K562 (cell line): ENCODE data around the gene FGD6. TPM values are rescaled to one million over a fixed set of nuclear protein-coding genes. Genes with fewer than 3 reads are reported as not detected.
A peak's percentile ranks its signal among the peaks of the same experiment; 100 is the strongest.

ENCODE experiments used
- ATAC-seq: fragments of 200-7000 bp; cut with Tn5 transposase; 3 replicates; pipeline ENCODE4 v1.9.1; 2020; ENCODE audit warnings: moderate library complexity
- BruUV-seq: library from RNA; stranded (reverse); fragments of 400-500 nt; replicated peaks from 2 replicates; lab custom pipeline; 2021; lab: Mats Ljungman, UMichigan
- CTCF ChIA-PET: fragments of 300-600 bp; formaldehyde crosslinking; extraction: SDS; loops from one replicate; lab custom pipeline; 2021; ENCODE audit warnings: low intra/inter-chr PET ratio; lab: Yijun Ruan, JAX
- POLR2A ChIA-PET: fragments of 300-600, 350-650 bp; sonication (Branson Sonifier 250); formaldehyde crosslinking; extraction: SDS; loops from one replicate; lab custom pipeline; 2021; ENCODE audit warnings: antibody characterized with exemption, inconsistent platforms; lab: Yijun Ruan, JAX
- DNase-seq, 4 experiments: peaks; one replicate each; pipeline versions ENCODE4 v3.0.0 to v3.0.0-alpha.2; 2011 to 2018; ENCODE audit warnings: low spot score in 3 of 4, mixed read lengths in 3 of 4; ENCODE audit errors: extremely low read depth in 1 of 4
- FAIRE-seq: peaks from 2 replicates; lab custom pipeline; 2011; peaks lifted over from hg19 to GRCh38; lab: Jason Lieb, UNC
- H2AFZ ChIP-seq: 2 replicates; pipeline ENCODE4 v1.6.0; 2011; ENCODE audit warnings: low read depth, low read length, control low read depth, inconsistent platforms
- H3K27ac ChIP-seq: fragments of 200-600 bp; 3 replicates; pipeline ENCODE4 v1.8.0; 2011; ENCODE audit warnings: low read depth, mild to moderate bottlenecking, control low read depth, inconsistent platforms, low read length, moderate library complexity, mixed read lengths; ENCODE audit errors: extremely low read depth
- H3K27me3 ChIP-seq, 2 experiments: fragments of 300-600 bp in 1 of 2; 2 replicates in 1 of 2; 3 replicates in 1 of 2; pipeline versions ENCODE4 v1.6.0 to v1.8.0; 2011; ENCODE audit warnings: inconsistent platforms in 2 of 2, low read length in 2 of 2, mild to moderate bottlenecking in 1 of 2, mixed read lengths in 1 of 2, moderate library complexity in 1 of 2; ENCODE audit not compliant: control insufficient read depth in 2 of 2, insufficient read depth in 2 of 2
- H3K36me3 ChIP-seq: fragments of 300-600 bp; 3 replicates; pipeline ENCODE4 v1.8.0; 2011; ENCODE audit warnings: mild to moderate bottlenecking, low read length, inconsistent platforms; ENCODE audit not compliant: control insufficient read depth, insufficient read depth
- H3K4me1 ChIP-seq, 2 experiments: fragments of 200-600 bp in 1 of 2; replicated peaks in 1 of 2; 2 replicates in 1 of 2; 3 replicates in 1 of 2; pipeline versions ENCODE4 v1.5.1 to v1.8.0; 2011; ENCODE audit warnings: inconsistent platforms in 2 of 2, low read length in 2 of 2, mild to moderate bottlenecking in 1 of 2, mixed read lengths in 1 of 2, moderate library complexity in 1 of 2; ENCODE audit not compliant: control insufficient read depth in 2 of 2, insufficient read depth in 2 of 2
- H3K4me2 ChIP-seq: 2 replicates; pipeline ENCODE4 v1.6.1; 2011; ENCODE audit warnings: low read length, control low read depth, inconsistent platforms, mixed read lengths; ENCODE audit not compliant: insufficient read depth
- H3K4me3 ChIP-seq: fragments of 200-600 bp; sonication (generic), shearing (Covaris generic); 2 replicates; pipeline ENCODE4 v1.5.1; 2016; ENCODE audit warnings: control low read depth, inconsistent platforms
- H3K79me2 ChIP-seq: fragments of 200-600 bp; 3 replicates; pipeline ENCODE4 v1.8.0; 2011; ENCODE audit warnings: low read length, inconsistent platforms; ENCODE audit not compliant: control insufficient read depth, insufficient read depth
- H3K9ac ChIP-seq, 2 experiments: 2 replicates each; pipeline versions ENCODE4 v1.6.0 to v1.6.1; 2011; ENCODE audit warnings: low read depth in 2 of 2, low read length in 2 of 2, control low read depth in 1 of 2, inconsistent platforms in 1 of 2, mild to moderate bottlenecking in 1 of 2, mixed read lengths in 1 of 2; ENCODE audit not compliant: insufficient read depth in 1 of 2
- H3K9me1 ChIP-seq: one replicate; pipeline ENCODE4 v1.6.0; 2011; ENCODE audit warnings: inconsistent platforms, mild to moderate bottlenecking, low read length, moderate library complexity; ENCODE audit not compliant: control insufficient read depth, insufficient read depth
- H3K9me3 ChIP-seq: replicated peaks from 2 replicates; pipeline ENCODE4 v1.5.1; 2011; ENCODE audit warnings: low read depth, low read length, inconsistent platforms; ENCODE audit not compliant: control insufficient read depth, insufficient read depth
- H4K20me1 ChIP-seq: replicated peaks from 2 replicates; pipeline ENCODE4 v1.6.1; 2011; ENCODE audit warnings: low read length, inconsistent platforms, mixed read lengths; ENCODE audit not compliant: control insufficient read depth, insufficient read depth
- DIDO1 ChIP-seq: fragments of 450-650 bp; IDR thresholded peaks from 2 replicates; pipeline ENCODE4 v1.6.1; 2016; ENCODE audit warnings: low read depth, missing biosample characterization, missing genetic modification characterization
- FIP1L1 ChIP-seq: fragments of 200-400 bp; formaldehyde crosslinking; IDR thresholded peaks from 2 replicates; pipeline ENCODE4 v1.6.1; 2018; ENCODE audit warnings: mild to moderate bottlenecking, low read depth, low read length; ENCODE audit not compliant: poor library complexity, severe bottlenecking
- FOS ChIP-seq: IDR thresholded peaks from 3 replicates; pipeline ENCODE4 v1.6.1; 2011; ENCODE audit not compliant: insufficient read length; ENCODE audit errors: extremely low read depth
- FOSL1 ChIP-seq: fragments of 200-800 bp; sonication (Bioruptor generic); conservative IDR thresholded peaks from 2 replicates; pipeline ENCODE4 v1.6.1; 2016; ENCODE audit warnings: missing genetic modification characterization, missing compliant biosample characterization
- HDAC8 ChIP-seq: fragments of 450-650 bp; IDR thresholded peaks from 2 replicates; pipeline ENCODE4 v1.6.1; 2016; ENCODE audit warnings: mild to moderate bottlenecking, missing genetic modification characterization, moderate library complexity, missing compliant biosample characterization
- LEF1 ChIP-seq: fragments of 450-650 bp; IDR thresholded peaks from 2 replicates; pipeline ENCODE4 v1.6.1; 2016; ENCODE audit warnings: mild to moderate bottlenecking
- MEF2A ChIP-seq: IDR thresholded peaks from 2 replicates; pipeline ENCODE4 v1.6.1; 2011; ENCODE audit warnings: low read depth, mild to moderate bottlenecking, low read length, moderate library complexity; ENCODE audit not compliant: control insufficient read depth
- MTA2 ChIP-seq: fragments of 450-650 bp; IDR thresholded peaks from 2 replicates; pipeline ENCODE4 v1.6.1; 2016; ENCODE audit warnings: low read depth
- MYBL2 ChIP-seq, 2 experiments: fragments of 450-650 bp in 1 of 2; sonication (generic) in 1 of 2; formaldehyde crosslinking in 1 of 2; IDR thresholded peaks; 2 replicates each; pipeline versions ENCODE4 v1.6.1 to v1.8.1; 2017 to 2022; ENCODE audit warnings: borderline replicate concordance in 1 of 2, inconsistent platforms in 1 of 2, low read depth in 1 of 2, mild to moderate bottlenecking in 1 of 2, missing genetic modification reagents in 1 of 2, moderate library complexity in 1 of 2
- TRIM24 ChIP-seq, 2 experiments: fragments of 450-650 bp; IDR thresholded peaks; 2 replicates each; pipeline ENCODE4 v1.6.1; 2016
- XRCC4 ChIP-seq: IDR thresholded peaks from one replicate; pipeline ENCODE4 v1.6.1; 2011; ENCODE audit not compliant: insufficient read depth, insufficient read length; ENCODE audit errors: extremely low read depth
- ZFPM2 ChIP-seq: fragments of 250-450 bp; sonication (Bioruptor Pico); IDR thresholded peaks from 2 replicates; pipeline ENCODE4 v1.5.1; 2022; ENCODE audit warnings: mild to moderate bottlenecking
- ZNF785 ChIP-seq: fragments of 250-450 bp; sonication (Bioruptor Pico); IDR thresholded peaks from 2 replicates; pipeline ENCODE4 v1.4.0; 2020; ENCODE audit warnings: mild to moderate bottlenecking
- WGBS: fragments of 100-300 bp; shearing (Covaris generic); methylation state at CpG from one replicate; pipeline ENCODE4 v1.1.6; 2016; ENCODE audit warnings: low coverage, mixed read lengths; ENCODE audit not compliant: insufficient coverage; ENCODE audit errors: missing lambda C conversion rate; 5-methylcytosine and 5-hydroxymethylcytosine counted together
- in situ Hi-C: fragments of 300-500 bp; cut with MboI; formaldehyde crosslinking; loops from 4 replicates; pipeline ENCODE4 v1.15.0; 2018; ENCODE audit warnings: inconsistent platforms, mixed read lengths
- intact Hi-C: fragments of 100-400 bp; cut with micrococcal nuclease; formaldehyde crosslinking; loops from 2 replicates; pipeline ENCODE4 v1.14.2; 2022
- polyA plus RNA-seq, 8 experiments: library from polyadenylated mRNA; depleted of rRNA in 4 of 8; stranded (reverse) in 5 of 8; unstranded in 3 of 8; fragments of >200 nt; fragmentation: Nextera tagmentation in 2 of 8; fragmentation: Illumina TruSeq in 1 of 8; extraction: Ambion mirVana in 2 of 8; extraction: Trizol in 1 of 8; gene quantifications; 2 replicates each; pipeline versions ENCODE4 v1.2.1 to v1.2.3, GENCODE V29; 2011 to 2014; ENCODE audit warnings: inconsistent platforms in 1 of 8, missing spikeins in 1 of 8
- total RNA-seq, 7 experiments: library from RNA; depleted of rRNA in 6 of 7; stranded (reverse); fragments of >200 nt in 6 of 7; fragmentation: Illumina TruSeq in 2 of 7; extraction: Trizol in 2 of 7; gene quantifications; 2 replicates each; pipeline versions ENCODE4 v1.2.1 to v1.2.3, GENCODE V29; 2011 to 2021; ENCODE audit warnings: low replicate concordance in 1 of 7
- TF ChIP-seq, protein P1 (sequence below): fragments of 200-800 bp; sonication (Bioruptor generic); IDR thresholded peaks from 2 replicates; pipeline ENCODE4 v1.6.1; 2017; ENCODE audit warnings: missing genetic modification characterization, missing compliant biosample characterization
- TF ChIP-seq, protein P2 (sequence below): sonication (generic); formaldehyde crosslinking; IDR thresholded peaks from 2 replicates; pipeline ENCODE4 v1.8.1; 2023; ENCODE audit warnings: mild to moderate bottlenecking, missing genetic modification reagents, moderate library complexity
- TF ChIP-seq, protein P3 (sequence below): sonication (generic); formaldehyde crosslinking; IDR thresholded peaks from 2 replicates; pipeline ENCODE4 v1.4.0; 2020; ENCODE audit warnings: mild to moderate bottlenecking, missing genetic modification reagents
- TF ChIP-seq, protein P4 (sequence below): fragments of 250-450 bp; sonication (Bioruptor Pico); IDR thresholded peaks from 2 replicates; pipeline ENCODE4 v1.4.0; 2020; ENCODE audit warnings: mild to moderate bottlenecking

FGD6 gene
- total and polyA plus RNA-seq, 9 of the 15 experiments (the other 6 are each of a cell fraction or from before 2014, with no cell fraction given): 1.5 to 11.1 (median 5.8) TPM

- no peaks in the 10 kb centered on the region for H3K27me3 ChIP-seq
- H2AFZ ChIP-seq: no peak overlapping the region
- 43% methylated on average over 3 of the region's 3 CpGs for WGBS
- no peaks in the 10 kb centered on the region for H3K9me3 ChIP-seq
- in situ Hi-C loops: no loop called here
- H3K27ac ChIP-seq: peak overlapping the region; percentile 32; the same call in 1 of the 3 replicates
- H3K4me1 ChIP-seq: peaks cover 3 to 5% of the 10 kb centered on the region in 2 experiments; a peak in 3 of 5 replicates
- CTCF ChIA-PET: no interaction called here
- no peaks in the 10 kb centered on the region for H3K9me1 ChIP-seq
- no peaks in the 10 kb centered on the region for H4K20me1 ChIP-seq
- FAIRE-seq (peak; percentile 84), ATAC-seq (peak; percentile 89), DNase-seq (peak in 2 of 4 experiments; percentile 45 to 56)
- peaks cover 17% of the 10 kb centered on the region for H3K36me3 ChIP-seq
- POLR2A ChIA-PET: no interaction called here
- no TSS peak for BruUV-seq
- intact Hi-C loops: no loop called here
- no peak overlapping the region for H3K4me2 ChIP-seq
- no peak overlapping the region for H3K4me3 ChIP-seq
- peaks cover 42% of the 10 kb centered on the region for H3K79me2 ChIP-seq
- H3K9ac ChIP-seq: no peak overlapping the region
- TF ChIP-seq FOS (no peak), MYBL2 (IDR thresholded peaks at IDR 0.05; ENCODE audit: low read depth) (no peak), MYBL2 (CRISPR knock-in tag; IDR thresholded peaks at IDR 0.05; ENCODE audit: borderline replicate concordance) (no peak), ZNF785 (CRISPR knock-in tag) (no peak), LEF1 (no peak), FIP1L1 (no peak), DIDO1 (no peak), XRCC4 (no peak), TRIM24 (IDR thresholded peaks at IDR 0.05) (0 out of 4 replicates have a peak, but pooled peaks of 1 of the 2 experiments have one; percentile 8), MTA2 (no peak), HDAC8 (tag) (no peak), MEF2A (no peak), FOSL1 (tag) (no peak), ZFPM2 (CRISPR knock-in tag) (no peak)
- TF ChIP-seq, protein P1, sequence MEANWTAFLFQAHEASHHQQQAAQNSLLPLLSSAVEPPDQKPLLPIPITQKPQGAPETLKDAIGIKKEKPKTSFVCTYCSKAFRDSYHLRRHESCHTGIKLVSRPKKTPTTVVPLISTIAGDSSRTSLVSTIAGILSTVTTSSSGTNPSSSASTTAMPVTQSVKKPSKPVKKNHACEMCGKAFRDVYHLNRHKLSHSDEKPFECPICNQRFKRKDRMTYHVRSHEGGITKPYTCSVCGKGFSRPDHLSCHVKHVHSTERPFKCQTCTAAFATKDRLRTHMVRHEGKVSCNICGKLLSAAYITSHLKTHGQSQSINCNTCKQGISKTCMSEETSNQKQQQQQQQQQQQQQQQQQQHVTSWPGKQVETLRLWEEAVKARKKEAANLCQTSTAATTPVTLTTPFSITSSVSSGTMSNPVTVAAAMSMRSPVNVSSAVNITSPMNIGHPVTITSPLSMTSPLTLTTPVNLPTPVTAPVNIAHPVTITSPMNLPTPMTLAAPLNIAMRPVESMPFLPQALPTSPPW (CRISPR knock-in tag): peak; percentile 28; the same call in 1 of the 2 replicates
- TF ChIP-seq, protein P2, sequence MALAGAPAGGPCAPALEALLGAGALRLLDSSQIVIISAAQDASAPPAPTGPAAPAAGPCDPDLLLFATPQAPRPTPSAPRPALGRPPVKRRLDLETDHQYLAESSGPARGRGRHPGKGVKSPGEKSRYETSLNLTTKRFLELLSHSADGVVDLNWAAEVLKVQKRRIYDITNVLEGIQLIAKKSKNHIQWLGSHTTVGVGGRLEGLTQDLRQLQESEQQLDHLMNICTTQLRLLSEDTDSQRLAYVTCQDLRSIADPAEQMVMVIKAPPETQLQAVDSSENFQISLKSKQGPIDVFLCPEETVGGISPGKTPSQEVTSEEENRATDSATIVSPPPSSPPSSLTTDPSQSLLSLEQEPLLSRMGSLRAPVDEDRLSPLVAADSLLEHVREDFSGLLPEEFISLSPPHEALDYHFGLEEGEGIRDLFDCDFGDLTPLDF (CRISPR knock-in tag): no peak
- TF ChIP-seq, protein P3, sequence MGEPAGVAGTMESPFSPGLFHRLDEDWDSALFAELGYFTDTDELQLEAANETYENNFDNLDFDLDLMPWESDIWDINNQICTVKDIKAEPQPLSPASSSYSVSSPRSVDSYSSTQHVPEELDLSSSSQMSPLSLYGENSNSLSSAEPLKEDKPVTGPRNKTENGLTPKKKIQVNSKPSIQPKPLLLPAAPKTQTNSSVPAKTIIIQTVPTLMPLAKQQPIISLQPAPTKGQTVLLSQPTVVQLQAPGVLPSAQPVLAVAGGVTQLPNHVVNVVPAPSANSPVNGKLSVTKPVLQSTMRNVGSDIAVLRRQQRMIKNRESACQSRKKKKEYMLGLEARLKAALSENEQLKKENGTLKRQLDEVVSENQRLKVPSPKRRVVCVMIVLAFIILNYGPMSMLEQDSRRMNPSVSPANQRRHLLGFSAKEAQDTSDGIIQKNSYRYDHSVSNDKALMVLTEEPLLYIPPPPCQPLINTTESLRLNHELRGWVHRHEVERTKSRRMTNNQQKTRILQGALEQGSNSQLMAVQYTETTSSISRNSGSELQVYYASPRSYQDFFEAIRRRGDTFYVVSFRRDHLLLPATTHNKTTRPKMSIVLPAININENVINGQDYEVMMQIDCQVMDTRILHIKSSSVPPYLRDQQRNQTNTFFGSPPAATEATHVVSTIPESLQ (CRISPR knock-in tag): no peak
- TF ChIP-seq, protein P4, sequence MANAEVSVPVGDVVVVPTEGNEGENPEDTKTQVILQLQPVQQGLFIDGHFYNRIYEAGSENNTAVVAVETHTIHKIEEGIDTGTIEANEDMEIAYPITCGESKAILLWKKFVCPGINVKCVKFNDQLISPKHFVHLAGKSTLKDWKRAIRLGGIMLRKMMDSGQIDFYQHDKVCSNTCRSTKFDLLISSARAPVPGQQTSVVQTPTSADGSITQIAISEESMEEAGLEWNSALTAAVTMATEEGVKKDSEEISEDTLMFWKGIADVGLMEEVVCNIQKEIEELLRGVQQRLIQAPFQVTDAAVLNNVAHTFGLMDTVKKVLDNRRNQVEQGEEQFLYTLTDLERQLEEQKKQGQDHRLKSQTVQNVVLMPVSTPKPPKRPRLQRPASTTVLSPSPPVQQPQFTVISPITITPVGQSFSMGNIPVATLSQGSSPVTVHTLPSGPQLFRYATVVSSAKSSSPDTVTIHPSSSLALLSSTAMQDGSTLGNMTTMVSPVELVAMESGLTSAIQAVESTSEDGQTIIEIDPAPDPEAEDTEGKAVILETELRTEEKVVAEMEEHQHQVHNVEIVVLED: no peak
Observed at GRCh38 chr12:95244350-95244749, 27.1 kb upstream of the FGD6 start.
